Measurements from ENCODE around the gene EHMT1. TPM values are rescaled to one million over a fixed set of nuclear protein-coding genes. Genes with fewer than 3 reads are reported as not detected.

EHMT1 gene
- total and polyA plus RNA-seq, 10 of the 15 experiments (the other 5 are each of a cell fraction or from before 2014, with no cell fraction given) = 2.9 to 100 (median 48.1) TPM

DNA sequence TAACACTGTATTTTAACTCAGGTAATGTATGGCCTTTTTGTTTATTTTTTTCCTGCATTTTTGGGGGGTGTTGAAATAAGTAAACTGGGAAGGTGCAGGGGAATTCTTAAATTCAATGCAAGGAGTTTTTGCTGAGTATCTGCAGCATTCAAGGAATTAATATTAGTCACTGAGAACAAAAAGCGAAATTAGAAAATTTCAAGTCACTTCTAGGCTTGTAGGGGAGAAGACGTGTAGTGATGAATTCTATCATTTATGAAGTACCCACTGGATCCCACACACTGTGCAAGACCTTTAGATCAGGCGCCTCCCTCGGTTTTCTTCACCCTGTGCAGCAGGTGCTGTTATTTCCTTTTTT, 1.2 kb downstream of the EHMT1 start:
- Histone ChIP-seq H4K20me1 (ENCODE audit: control insufficient read depth, insufficient read depth) (no peaks in the 10 kb centered on the region), H3K79me2 (ENCODE audit: control insufficient read depth, insufficient read depth, low read length) (peaks cover 71% of the 10 kb centered on the region), H3K27ac (ENCODE audit: control insufficient read depth, insufficient read depth) (peak overlapping the region; percentile 82), H3K4me2 (ENCODE audit: control insufficient read depth, insufficient read depth) (peak overlapping the region; percentile 75), H3K4me3 (peak overlapping the region; percentile 95), H3K9me3 (replicated peaks; ENCODE audit: control insufficient read depth, insufficient read depth, low read length) (no peaks in the 10 kb centered on the region; the same call in 2 of the 3 replicates), H3K27me3 (replicated peaks in 1 of 2; ENCODE audit: control insufficient read depth in 2 of 2, insufficient read depth in 2 of 2, low read length in 1 of 2) (no peaks in the 10 kb centered on the region), H3K9ac (ENCODE audit: control insufficient read depth, insufficient read depth, low read length) (peak overlapping the region; percentile 90), H3K4me1 (ENCODE audit: control insufficient read depth, insufficient read depth, low read length) (peaks cover 15% of the 10 kb centered on the region), H2AFZ (ENCODE audit: control insufficient read depth, low read depth, low read length) (no peak overlapping the region), H3K36me3 (ENCODE audit: control insufficient read depth in 2 of 2, insufficient read depth in 2 of 2, low read length in 1 of 2) (peaks cover under 1 to 2% of the 10 kb centered on the region in 2 experiments; a peak in 3 of 4 replicates)
- DNase-seq (ENCODE audit: low read depth, low spot score) (no peak), ATAC-seq (peak; percentile 16; the same call in 1 of the 3 replicates), FAIRE-seq (no peak)
- POLR2A ChIA-PET = interaction anchor here (0.7 kb wide), 1 partner anchor 13 kb away, joined by 3 read pairs; no protein-coding TSS in a partner anchor
- intact Hi-C loops (cut with micrococcal nuclease; ENCODE audit: unreplicated experiment) (no loop called here), in situ Hi-C loops (cut with MboI) (no loop called here)
- RAD21 ChIA-PET (ENCODE audit: unreplicated experiment) = interaction anchor here (1.2 kb wide), 1 partner anchor 8 kb away, joined by 3 read pairs; no protein-coding TSS in a partner anchor
- CTCF ChIA-PET = interaction anchor here (1.6 kb wide), 1 partner anchor 8 kb away, joined by 4 read pairs; no protein-coding TSS in a partner anchor
- 26% methylated on average over 4 of the region's 4 CpGs for WGBS (ENCODE audit: insufficient coverage, insufficient replicate concordance, low lambda C conversion rate, missing lambda C conversion rate)
- TF ChIP-seq ESRRA (IDR thresholded peaks at IDR 0.05; ENCODE audit: low read length) (no peak), ZNF24 (IDR thresholded peaks at IDR 0.05) (no peak), CBX3 (IDR thresholded peaks at IDR 0.05; ENCODE audit: borderline replicate concordance, low read depth) (no peak), LARP7 (IDR thresholded peaks at IDR 0.05) (no peak), TARDBP (IDR thresholded peaks at IDR 0.05; ENCODE audit: borderline replicate concordance) (no peak), RUNX3 (IDR thresholded peaks at IDR 0.05; ENCODE audit: low read length) (no peak), TCF3 (IDR thresholded peaks at IDR 0.05; ENCODE audit: borderline replicate concordance, insufficient read depth, low read depth, low read length) (no peak), GABPA (IDR thresholded peaks at IDR 0.05; ENCODE audit: low read depth) (no peak), MTA2 (IDR thresholded peaks at IDR 0.05; ENCODE audit: low read depth) (no peak), ZNF207 (IDR thresholded peaks at IDR 0.05; ENCODE audit: borderline replicate concordance) (no peak), SMAD1 (IDR thresholded peaks at IDR 0.05; ENCODE audit: low read depth, partially characterized antibody) (no peak), KLF5 (IDR thresholded peaks at IDR 0.05; ENCODE audit: partially characterized antibody) (no peak)
- TF ChIP-seq, protein P1, sequence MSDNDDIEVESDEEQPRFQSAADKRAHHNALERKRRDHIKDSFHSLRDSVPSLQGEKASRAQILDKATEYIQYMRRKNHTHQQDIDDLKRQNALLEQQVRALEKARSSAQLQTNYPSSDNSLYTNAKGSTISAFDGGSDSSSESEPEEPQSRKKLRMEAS (IDR thresholded peaks at IDR 0.05; ENCODE audit: low read depth, low read length) = no peak
- TF ChIP-seq, protein P2, sequence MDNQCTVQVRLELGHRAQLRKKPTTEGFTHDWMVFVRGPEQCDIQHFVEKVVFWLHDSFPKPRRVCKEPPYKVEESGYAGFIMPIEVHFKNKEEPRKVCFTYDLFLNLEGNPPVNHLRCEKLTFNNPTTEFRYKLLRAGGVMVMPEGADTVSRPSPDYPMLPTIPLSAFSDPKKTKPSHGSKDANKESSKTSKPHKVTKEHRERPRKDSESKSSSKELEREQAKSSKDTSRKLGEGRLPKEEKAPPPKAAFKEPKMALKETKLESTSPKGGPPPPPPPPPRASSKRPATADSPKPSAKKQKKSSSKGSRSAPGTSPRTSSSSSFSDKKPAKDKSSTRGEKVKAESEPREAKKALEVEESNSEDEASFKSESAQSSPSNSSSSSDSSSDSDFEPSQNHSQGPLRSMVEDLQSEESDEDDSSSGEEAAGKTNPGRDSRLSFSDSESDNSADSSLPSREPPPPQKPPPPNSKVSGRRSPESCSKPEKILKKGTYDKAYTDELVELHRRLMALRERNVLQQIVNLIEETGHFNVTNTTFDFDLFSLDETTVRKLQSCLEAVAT (IDR thresholded peaks at IDR 0.05) = no peak
- TF ChIP-seq, protein P3, sequence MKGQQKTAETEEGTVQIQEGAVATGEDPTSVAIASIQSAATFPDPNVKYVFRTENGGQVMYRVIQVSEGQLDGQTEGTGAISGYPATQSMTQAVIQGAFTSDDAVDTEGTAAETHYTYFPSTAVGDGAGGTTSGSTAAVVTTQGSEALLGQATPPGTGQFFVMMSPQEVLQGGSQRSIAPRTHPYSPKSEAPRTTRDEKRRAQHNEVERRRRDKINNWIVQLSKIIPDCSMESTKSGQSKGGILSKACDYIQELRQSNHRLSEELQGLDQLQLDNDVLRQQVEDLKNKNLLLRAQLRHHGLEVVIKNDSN (IDR thresholded peaks at IDR 0.05; ENCODE audit: borderline replicate concordance, extremely low read length, insufficient read depth, low read depth, low read length) = no peak
- TF ChIP-seq, protein P4, sequence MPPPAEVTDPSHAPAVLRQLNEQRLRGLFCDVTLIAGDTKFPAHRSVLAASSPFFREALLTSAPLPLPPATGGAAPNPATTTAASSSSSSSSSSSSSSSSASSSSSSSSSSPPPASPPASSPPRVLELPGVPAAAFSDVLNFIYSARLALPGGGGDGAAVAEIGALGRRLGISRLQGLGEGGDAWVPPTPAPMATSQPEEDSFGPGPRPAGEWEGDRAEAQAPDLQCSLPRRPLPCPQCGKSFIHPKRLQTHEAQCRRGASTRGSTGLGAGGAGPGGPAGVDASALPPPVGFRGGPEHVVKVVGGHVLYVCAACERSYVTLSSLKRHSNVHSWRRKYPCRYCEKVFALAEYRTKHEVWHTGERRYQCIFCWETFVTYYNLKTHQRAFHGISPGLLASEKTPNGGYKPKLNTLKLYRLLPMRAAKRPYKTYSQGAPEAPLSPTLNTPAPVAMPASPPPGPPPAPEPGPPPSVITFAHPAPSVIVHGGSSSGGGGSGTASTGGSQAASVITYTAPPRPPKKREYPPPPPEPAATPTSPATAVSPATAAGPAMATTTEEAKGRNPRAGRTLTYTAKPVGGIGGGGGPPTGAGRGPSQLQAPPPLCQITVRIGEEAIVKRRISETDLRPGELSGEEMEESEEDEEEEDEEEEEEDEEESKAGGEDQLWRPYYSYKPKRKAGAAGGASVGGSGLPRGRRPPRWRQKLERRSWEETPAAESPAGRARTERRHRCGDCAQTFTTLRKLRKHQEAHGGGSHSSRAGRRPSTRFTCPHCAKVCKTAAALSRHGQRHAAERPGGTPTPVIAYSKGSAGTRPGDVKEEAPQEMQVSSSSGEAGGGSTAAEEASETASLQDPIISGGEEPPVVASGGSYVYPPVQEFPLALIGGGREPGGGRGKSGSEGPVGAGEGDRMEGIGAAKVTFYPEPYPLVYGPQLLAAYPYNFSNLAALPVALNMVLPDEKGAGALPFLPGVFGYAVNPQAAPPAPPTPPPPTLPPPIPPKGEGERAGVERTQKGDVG (CRISPR knock-in tag; IDR thresholded peaks at IDR 0.05) = no peak
- TSS peak; percentile 85 for BruUV-seq (replicated peaks)
- SMC1A ChIA-PET (ENCODE audit: uncharacterized antibody, unreplicated experiment) = interaction anchor here (1.1 kb wide), 1 partner anchor 68 kb away, joined by 3 read pairs; the partner anchor contains the start of gene MRPL41

Measured in GM12878 (cell line).